K562 (cell line): ENCODE measurements around the gene MRPL48. TPM values are rescaled to one million over a fixed set of nuclear protein-coding genes. Genes with fewer than 3 reads are reported as not detected.

Source experiments
- ATAC-seq: fragments of 200-7000 bp; cut with Tn5 transposase; 3 replicates; pipeline ENCODE4 v1.9.1; 2020; ENCODE audit warnings: moderate library complexity
- BruUV-seq: library from RNA; stranded (reverse); fragments of 400-500 nt; replicated peaks from 2 replicates; lab custom pipeline; 2021; lab: Mats Ljungman, UMichigan
- CTCF ChIA-PET: fragments of 300-600 bp; formaldehyde crosslinking; extraction: SDS; loops from one replicate; lab custom pipeline; 2021; ENCODE audit warnings: low intra/inter-chr PET ratio; lab: Yijun Ruan, JAX
- POLR2A ChIA-PET: fragments of 300-600, 350-650 bp; sonication (Branson Sonifier 250); formaldehyde crosslinking; extraction: SDS; loops from one replicate; lab custom pipeline; 2021; ENCODE audit warnings: antibody characterized with exemption, inconsistent platforms; lab: Yijun Ruan, JAX
- DNase-seq, 4 experiments: peaks; one replicate each; pipeline versions ENCODE4 v3.0.0 to v3.0.0-alpha.2; 2011 to 2018; ENCODE audit warnings: low spot score in 3 of 4, mixed read lengths in 3 of 4; ENCODE audit errors: extremely low read depth in 1 of 4
- FAIRE-seq: peaks from 2 replicates; lab custom pipeline; 2011; peaks lifted over from hg19 to GRCh38; lab: Jason Lieb, UNC
- H2AFZ ChIP-seq: 2 replicates; pipeline ENCODE4 v1.6.0; 2011; ENCODE audit warnings: low read depth, low read length, control low read depth, inconsistent platforms
- H3K27ac ChIP-seq: fragments of 200-600 bp; 3 replicates; pipeline ENCODE4 v1.8.0; 2011; ENCODE audit warnings: low read depth, mild to moderate bottlenecking, control low read depth, inconsistent platforms, low read length, moderate library complexity, mixed read lengths; ENCODE audit errors: extremely low read depth
- H3K27me3 ChIP-seq, 2 experiments: fragments of 300-600 bp in 1 of 2; 2 replicates in 1 of 2; 3 replicates in 1 of 2; pipeline versions ENCODE4 v1.6.0 to v1.8.0; 2011; ENCODE audit warnings: inconsistent platforms in 2 of 2, low read length in 2 of 2, mild to moderate bottlenecking in 1 of 2, mixed read lengths in 1 of 2, moderate library complexity in 1 of 2; ENCODE audit not compliant: control insufficient read depth in 2 of 2, insufficient read depth in 2 of 2
- H3K36me3 ChIP-seq: fragments of 300-600 bp; 3 replicates; pipeline ENCODE4 v1.8.0; 2011; ENCODE audit warnings: mild to moderate bottlenecking, low read length, inconsistent platforms; ENCODE audit not compliant: control insufficient read depth, insufficient read depth
- H3K4me1 ChIP-seq, 2 experiments: fragments of 200-600 bp in 1 of 2; replicated peaks in 1 of 2; 2 replicates in 1 of 2; 3 replicates in 1 of 2; pipeline versions ENCODE4 v1.5.1 to v1.8.0; 2011; ENCODE audit warnings: inconsistent platforms in 2 of 2, low read length in 2 of 2, mild to moderate bottlenecking in 1 of 2, mixed read lengths in 1 of 2, moderate library complexity in 1 of 2; ENCODE audit not compliant: control insufficient read depth in 2 of 2, insufficient read depth in 2 of 2
- H3K4me2 ChIP-seq: 2 replicates; pipeline ENCODE4 v1.6.1; 2011; ENCODE audit warnings: low read length, control low read depth, inconsistent platforms, mixed read lengths; ENCODE audit not compliant: insufficient read depth
- H3K4me3 ChIP-seq: fragments of 200-600 bp; sonication (generic), shearing (Covaris generic); 2 replicates; pipeline ENCODE4 v1.5.1; 2016; ENCODE audit warnings: control low read depth, inconsistent platforms
- H3K79me2 ChIP-seq: fragments of 200-600 bp; 3 replicates; pipeline ENCODE4 v1.8.0; 2011; ENCODE audit warnings: low read length, inconsistent platforms; ENCODE audit not compliant: control insufficient read depth, insufficient read depth
- H3K9ac ChIP-seq, 2 experiments: 2 replicates each; pipeline versions ENCODE4 v1.6.0 to v1.6.1; 2011; ENCODE audit warnings: low read depth in 2 of 2, low read length in 2 of 2, control low read depth in 1 of 2, inconsistent platforms in 1 of 2, mild to moderate bottlenecking in 1 of 2, mixed read lengths in 1 of 2; ENCODE audit not compliant: insufficient read depth in 1 of 2
- H3K9me1 ChIP-seq: one replicate; pipeline ENCODE4 v1.6.0; 2011; ENCODE audit warnings: inconsistent platforms, mild to moderate bottlenecking, low read length, moderate library complexity; ENCODE audit not compliant: control insufficient read depth, insufficient read depth
- H3K9me3 ChIP-seq: replicated peaks from 2 replicates; pipeline ENCODE4 v1.5.1; 2011; ENCODE audit warnings: low read depth, low read length, inconsistent platforms; ENCODE audit not compliant: control insufficient read depth, insufficient read depth
- H4K20me1 ChIP-seq: replicated peaks from 2 replicates; pipeline ENCODE4 v1.6.1; 2011; ENCODE audit warnings: low read length, inconsistent platforms, mixed read lengths; ENCODE audit not compliant: control insufficient read depth, insufficient read depth
- RHOXF2B ChIP-seq: fragments of 250-450 bp; sonication (Bioruptor Pico); conservative IDR thresholded peaks from 2 replicates; pipeline ENCODE4 v1.5.1; 2021
- TSC22D4 ChIP-seq: fragments of 450-650 bp; IDR thresholded peaks from 2 replicates; pipeline ENCODE4 v1.6.1; 2016; ENCODE audit warnings: missing genetic modification characterization, missing biosample characterization, control low read depth
- in situ Hi-C: fragments of 300-500 bp; cut with MboI; formaldehyde crosslinking; loops from 4 replicates; pipeline ENCODE4 v1.15.0; 2018; ENCODE audit warnings: inconsistent platforms, mixed read lengths
- intact Hi-C: fragments of 100-400 bp; cut with micrococcal nuclease; formaldehyde crosslinking; loops from 2 replicates; pipeline ENCODE4 v1.14.2; 2022
- polyA plus RNA-seq, 8 experiments: library from polyadenylated mRNA; depleted of rRNA in 4 of 8; stranded (reverse) in 5 of 8; unstranded in 3 of 8; fragments of >200 nt; fragmentation: Nextera tagmentation in 2 of 8; fragmentation: Illumina TruSeq in 1 of 8; extraction: Ambion mirVana in 2 of 8; extraction: Trizol in 1 of 8; gene quantifications; 2 replicates each; pipeline versions ENCODE4 v1.2.1 to v1.2.3, GENCODE V29; 2011 to 2014; ENCODE audit warnings: inconsistent platforms in 1 of 8, missing spikeins in 1 of 8
- total RNA-seq, 7 experiments: library from RNA; depleted of rRNA in 6 of 7; stranded (reverse); fragments of >200 nt in 6 of 7; fragmentation: Illumina TruSeq in 2 of 7; extraction: Trizol in 2 of 7; gene quantifications; 2 replicates each; pipeline versions ENCODE4 v1.2.1 to v1.2.3, GENCODE V29; 2011 to 2021; ENCODE audit warnings: low replicate concordance in 1 of 7
- TF ChIP-seq, protein P1 (sequence below): fragments of 250-450 bp; sonication (Bioruptor Pico); IDR thresholded peaks from 2 replicates; pipeline ENCODE4 v1.4.0; 2020; ENCODE audit warnings: mild to moderate bottlenecking, moderate library complexity
- TF ChIP-seq, protein P2 (sequence below): fragments of 450-650 bp; IDR thresholded peaks from 2 replicates; pipeline ENCODE4 v1.6.1; 2017; ENCODE audit warnings: antibody characterized with exemption
- TF ChIP-seq, protein P3 (sequence below): fragments of 250-450 bp; sonication (Bioruptor Pico); IDR thresholded peaks from 2 replicates; pipeline ENCODE4 v1.8.0; 2021; ENCODE audit warnings: moderate library complexity, mild to moderate bottlenecking, inconsistent platforms
- TF ChIP-seq, protein P4 (sequence below): sonication (generic); formaldehyde crosslinking; IDR thresholded peaks from 2 replicates; pipeline ENCODE4 v1.8.1; 2023; ENCODE audit warnings: mild to moderate bottlenecking, missing genetic modification reagents, moderate library complexity
- TF ChIP-seq, protein P5 (sequence below): fragments of 250-450 bp; sonication (Bioruptor Pico); IDR thresholded peaks from 2 replicates; pipeline ENCODE4 v1.5.0; 2021; ENCODE audit warnings: mild to moderate bottlenecking, borderline replicate concordance

The MRPL48 gene
- total and polyA plus RNA-seq, 9 of the 15 experiments (the other 6 are each of a cell fraction or from before 2014, with no cell fraction given) = 66.0 to 237 (median 104) TPM

DNA sequence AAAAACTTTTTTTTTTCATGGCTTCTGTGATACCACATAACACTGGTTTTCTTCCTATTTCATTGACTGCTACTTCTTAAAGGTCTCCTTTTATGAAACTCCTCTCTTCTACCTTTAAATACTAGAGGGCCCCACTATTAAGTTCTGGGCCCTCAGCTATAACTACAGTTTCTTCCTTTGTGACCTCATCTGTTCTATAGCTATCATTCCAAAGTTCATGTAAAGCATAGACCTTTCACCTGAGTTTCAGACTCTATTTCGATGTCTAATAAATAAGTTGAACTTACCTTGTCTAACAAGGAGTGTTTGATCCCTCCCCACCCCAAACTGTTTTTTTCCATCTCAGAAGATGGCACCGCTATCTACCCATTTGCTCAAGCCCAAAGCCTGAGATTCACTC is 124.4 kb downstream of the MRPL48 start (continued):
- TF ChIP-seq, protein P1, sequence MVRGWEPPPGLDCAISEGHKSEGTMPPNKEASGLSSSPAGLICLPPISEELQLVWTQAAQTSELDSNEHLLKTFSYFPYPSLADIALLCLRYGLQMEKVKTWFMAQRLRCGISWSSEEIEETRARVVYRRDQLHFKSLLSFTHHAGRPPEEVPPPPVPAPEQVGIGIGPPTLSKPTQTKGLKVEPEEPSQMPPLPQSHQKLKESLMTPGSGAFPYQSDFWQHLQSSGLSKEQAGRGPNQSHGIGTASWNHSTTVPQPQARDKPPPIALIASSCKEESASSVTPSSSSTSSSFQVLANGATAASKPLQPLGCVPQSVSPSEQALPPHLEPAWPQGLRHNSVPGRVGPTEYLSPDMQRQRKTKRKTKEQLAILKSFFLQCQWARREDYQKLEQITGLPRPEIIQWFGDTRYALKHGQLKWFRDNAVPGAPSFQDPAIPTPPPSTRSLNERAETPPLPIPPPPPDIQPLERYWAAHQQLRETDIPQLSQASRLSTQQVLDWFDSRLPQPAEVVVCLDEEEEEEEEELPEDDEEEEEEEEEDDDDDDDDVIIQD = no peak

DNA sequence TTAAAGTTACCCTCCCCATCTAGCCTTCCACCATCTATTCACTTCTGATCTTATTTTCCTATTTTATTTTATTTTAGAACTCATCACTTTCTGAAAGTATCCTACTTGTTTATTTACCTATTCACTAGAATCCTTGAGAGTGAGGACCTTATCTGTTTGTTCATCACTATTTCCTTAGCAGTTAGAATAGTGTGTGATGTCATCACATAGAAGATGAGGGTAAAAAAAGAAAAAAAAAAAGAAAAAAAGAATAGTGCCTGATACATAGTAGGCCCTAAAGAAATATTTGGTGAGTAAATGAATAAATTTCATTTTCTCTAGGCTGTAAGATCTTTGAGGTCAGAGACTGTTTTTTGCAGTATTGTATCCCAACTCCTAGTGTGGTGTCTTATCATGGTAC is 125.8 kb downstream of the MRPL48 start:
- H4K20me1 ChIP-seq = no peaks in the 10 kb centered on the region
- H3K4me1 ChIP-seq = peaks cover 0 to 3% of the 10 kb centered on the region in 2 experiments; a peak in 3 of 5 replicates
- H2AFZ ChIP-seq = no peak overlapping the region
- TF ChIP-seq, protein P2, sequence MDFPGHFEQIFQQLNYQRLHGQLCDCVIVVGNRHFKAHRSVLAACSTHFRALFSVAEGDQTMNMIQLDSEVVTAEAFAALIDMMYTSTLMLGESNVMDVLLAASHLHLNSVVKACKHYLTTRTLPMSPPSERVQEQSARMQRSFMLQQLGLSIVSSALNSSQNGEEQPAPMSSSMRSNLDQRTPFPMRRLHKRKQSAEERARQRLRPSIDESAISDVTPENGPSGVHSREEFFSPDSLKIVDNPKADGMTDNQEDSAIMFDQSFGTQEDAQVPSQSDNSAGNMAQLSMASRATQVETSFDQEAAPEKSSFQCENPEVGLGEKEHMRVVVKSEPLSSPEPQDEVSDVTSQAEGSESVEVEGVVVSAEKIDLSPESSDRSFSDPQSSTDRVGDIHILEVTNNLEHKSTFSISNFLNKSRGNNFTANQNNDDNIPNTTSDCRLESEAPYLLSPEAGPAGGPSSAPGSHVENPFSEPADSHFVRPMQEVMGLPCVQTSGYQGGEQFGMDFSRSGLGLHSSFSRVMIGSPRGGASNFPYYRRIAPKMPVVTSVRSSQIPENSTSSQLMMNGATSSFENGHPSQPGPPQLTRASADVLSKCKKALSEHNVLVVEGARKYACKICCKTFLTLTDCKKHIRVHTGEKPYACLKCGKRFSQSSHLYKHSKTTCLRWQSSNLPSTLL = no peak
- TF ChIP-seq, protein P3, sequence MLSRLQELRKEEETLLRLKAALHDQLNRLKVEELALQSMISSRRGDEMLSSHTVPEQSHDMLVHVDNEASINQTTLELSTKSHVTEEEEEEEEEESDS = no peak
- TF ChIP-seq, protein P4, sequence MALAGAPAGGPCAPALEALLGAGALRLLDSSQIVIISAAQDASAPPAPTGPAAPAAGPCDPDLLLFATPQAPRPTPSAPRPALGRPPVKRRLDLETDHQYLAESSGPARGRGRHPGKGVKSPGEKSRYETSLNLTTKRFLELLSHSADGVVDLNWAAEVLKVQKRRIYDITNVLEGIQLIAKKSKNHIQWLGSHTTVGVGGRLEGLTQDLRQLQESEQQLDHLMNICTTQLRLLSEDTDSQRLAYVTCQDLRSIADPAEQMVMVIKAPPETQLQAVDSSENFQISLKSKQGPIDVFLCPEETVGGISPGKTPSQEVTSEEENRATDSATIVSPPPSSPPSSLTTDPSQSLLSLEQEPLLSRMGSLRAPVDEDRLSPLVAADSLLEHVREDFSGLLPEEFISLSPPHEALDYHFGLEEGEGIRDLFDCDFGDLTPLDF = no peak
- TF ChIP-seq TSC22D4 (tag) (no peak), RHOXF2B (CRISPR knock-in tag) (no peak)
- TF ChIP-seq, protein P5, sequence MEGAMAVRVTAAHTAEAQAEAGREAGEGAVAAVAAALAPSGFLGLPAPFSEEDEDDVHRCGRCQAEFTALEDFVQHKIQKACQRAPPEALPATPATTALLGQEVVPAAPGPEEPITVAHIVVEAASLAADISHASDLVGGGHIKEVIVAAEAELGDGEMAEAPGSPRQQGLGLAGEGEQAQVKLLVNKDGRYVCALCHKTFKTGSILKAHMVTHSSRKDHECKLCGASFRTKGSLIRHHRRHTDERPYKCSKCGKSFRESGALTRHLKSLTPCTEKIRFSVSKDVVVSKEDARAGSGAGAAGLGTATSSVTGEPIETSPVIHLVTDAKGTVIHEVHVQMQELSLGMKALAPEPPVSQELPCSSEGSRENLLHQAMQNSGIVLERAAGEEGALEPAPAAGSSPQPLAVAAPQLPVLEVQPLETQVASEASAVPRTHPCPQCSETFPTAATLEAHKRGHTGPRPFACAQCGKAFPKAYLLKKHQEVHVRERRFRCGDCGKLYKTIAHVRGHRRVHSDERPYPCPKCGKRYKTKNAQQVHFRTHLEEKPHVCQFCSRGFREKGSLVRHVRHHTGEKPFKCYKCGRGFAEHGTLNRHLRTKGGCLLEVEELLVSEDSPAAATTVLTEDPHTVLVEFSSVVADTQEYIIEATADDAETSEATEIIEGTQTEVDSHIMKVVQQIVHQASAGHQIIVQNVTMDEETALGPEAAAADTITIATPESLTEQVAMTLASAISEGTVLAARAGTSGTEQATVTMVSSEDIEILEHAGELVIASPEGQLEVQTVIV (CRISPR knock-in tag) = no peak
- H3K9ac ChIP-seq = no peak overlapping the region
- H3K27ac ChIP-seq = no peak overlapping the region
- H3K9me3 ChIP-seq = no peaks in the 10 kb centered on the region
- H3K36me3 ChIP-seq = peaks cover 53% of the 10 kb centered on the region
- ChIA-PET POLR2A (no interaction called here), CTCF (no interaction called here)
- H3K4me2 ChIP-seq = no peak overlapping the region
- H3K4me3 ChIP-seq = no peak overlapping the region
- no peak for DNase-seq
- no peaks in the 10 kb centered on the region for H3K79me2 ChIP-seq
- BruUV-seq = no TSS peak
- in situ Hi-C loops (no loop called here), intact Hi-C loops (no loop called here)
- H3K27me3 ChIP-seq = no peaks in the 10 kb centered on the region
- no peak for ATAC-seq
- H3K9me1 ChIP-seq = no peaks in the 10 kb centered on the region
- no peak for FAIRE-seq
